Kasumi-1 (cell line): ENCODE data around the gene TDRD5.

ENCODE experiments used
- DNase-seq, 2 experiments: peaks; one replicate each; lab custom pipeline; 2025; lab: John Stamatoyannopoulos, UW

TDRD5 gene

GRCh38 chr1:179591592-179592580, at the start of gene TDRD5:
TSS of gene TDRD5 (plus strand) at chr1:179591832. CDS start at chr1:179592616, 784 bp downstream.
- no peak for DNase-seq

GRCh38 chr1:179545321-179545720, 46.3 kb upstream of the TDRD5 start:
- no peak for DNase-seq

- no peak for DNase-seq
Observed at GRCh38 chr1:179547021-179547535, 44.6 kb upstream of the TDRD5 start.

GRCh38 chr1:179548666-179549367, 42.8 kb upstream of the TDRD5 start:
- DNase-seq, result no peak

- no peak for DNase-seq
Observed at GRCh38 chr1:179549368-179549700, 42.3 kb upstream of the TDRD5 start.

- DNase-seq, result no peak
Observed at GRCh38 chr1:179550746-179551682, 40.6 kb upstream of the TDRD5 start.

GRCh38 chr1:179554427-179554826, 37.2 kb upstream of the TDRD5 start:
- DNase-seq, result no peak

GRCh38 chr1:179558078-179558477, 33.6 kb upstream of the TDRD5 start:
- no peak for DNase-seq

- DNase-seq, result no peak
Observed at GRCh38 chr1:179575497-179576314, 15.9 kb upstream of the TDRD5 start, which contains the start of gene NPHS2. TSS of gene NPHS2 (minus strand) at chr1:179575948. CDS start at chr1:179575864, 84 bp downstream.

- no peak for DNase-seq
Observed at GRCh38 chr1:179576509-179576908, 15.1 kb upstream of the TDRD5 start.

GRCh38 chr1:179583771-179584320, 7.8 kb upstream of the TDRD5 start:
- DNase-seq, result no peak

- no peak for DNase-seq
Observed at GRCh38 chr1:179586107-179586823, 5.4 kb upstream of the TDRD5 start.

- DNase-seq, result no peak
Observed at GRCh38 chr1:179587336-179587735, 4.3 kb upstream of the TDRD5 start.

- DNase-seq, result no peak
Observed at GRCh38 chr1:179588425-179589024, 3.1 kb upstream of the TDRD5 start.

- DNase-seq, result no peak
Observed at GRCh38 chr1:179589509-179589908, 2.1 kb upstream of the TDRD5 start.

- DNase-seq, result no peak
Observed at GRCh38 chr1:179590671-179591070, 961 bp upstream of the TDRD5 start.

GRCh38 chr1:179591253-179591591, 410 bp upstream of the TDRD5 start:
- no peak for DNase-seq

- DNase-seq, result peak; percentile 37 to 53
Observed at GRCh38 chr1:179598631-179599030, 7.0 kb downstream of the TDRD5 start.

- DNase-seq, result peak; percentile 52 to 56
Observed at GRCh38 chr1:179599623-179600249, 8.1 kb downstream of the TDRD5 start.
